Measurements from ENCODE around the gene MAPK8IP2.

Gene MAPK8IP2

GRCh38 chr22:50571264-50572175 lies 29.1 kb upstream of the MAPK8IP2 start:
- DNase-seq (ENCODE audit: low spot score) = no peak
- no peak for ATAC-seq (ENCODE audit: low read depth)
- Histone ChIP-seq H3K4me1 (ENCODE audit: insufficient read depth, poor library complexity, severe bottlenecking) (no peaks in the 10 kb centered on the region), H3K36me3 (ENCODE audit: low read depth) (peaks cover 12% of the 10 kb centered on the region), H3K27me3 (ENCODE audit: insufficient read depth, poor library complexity, severe bottlenecking) (no peaks in the 10 kb centered on the region), H3K4me3 (ENCODE audit: severe bottlenecking) (no peak overlapping the region), H3K9me3 (ENCODE audit: severe bottlenecking) (no peaks in the 10 kb centered on the region), H3K27ac (ENCODE audit: poor library complexity, severe bottlenecking) (no peak overlapping the region)
- TF ChIP-seq, protein P1, sequence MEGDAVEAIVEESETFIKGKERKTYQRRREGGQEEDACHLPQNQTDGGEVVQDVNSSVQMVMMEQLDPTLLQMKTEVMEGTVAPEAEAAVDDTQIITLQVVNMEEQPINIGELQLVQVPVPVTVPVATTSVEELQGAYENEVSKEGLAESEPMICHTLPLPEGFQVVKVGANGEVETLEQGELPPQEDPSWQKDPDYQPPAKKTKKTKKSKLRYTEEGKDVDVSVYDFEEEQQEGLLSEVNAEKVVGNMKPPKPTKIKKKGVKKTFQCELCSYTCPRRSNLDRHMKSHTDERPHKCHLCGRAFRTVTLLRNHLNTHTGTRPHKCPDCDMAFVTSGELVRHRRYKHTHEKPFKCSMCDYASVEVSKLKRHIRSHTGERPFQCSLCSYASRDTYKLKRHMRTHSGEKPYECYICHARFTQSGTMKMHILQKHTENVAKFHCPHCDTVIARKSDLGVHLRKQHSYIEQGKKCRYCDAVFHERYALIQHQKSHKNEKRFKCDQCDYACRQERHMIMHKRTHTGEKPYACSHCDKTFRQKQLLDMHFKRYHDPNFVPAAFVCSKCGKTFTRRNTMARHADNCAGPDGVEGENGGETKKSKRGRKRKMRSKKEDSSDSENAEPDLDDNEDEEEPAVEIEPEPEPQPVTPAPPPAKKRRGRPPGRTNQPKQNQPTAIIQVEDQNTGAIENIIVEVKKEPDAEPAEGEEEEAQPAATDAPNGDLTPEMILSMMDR (IDR thresholded peaks at IDR 0.05; ENCODE audit: poor library complexity, severe bottlenecking) = no peak

- Histone ChIP-seq H3K27me3 (ENCODE audit: insufficient read depth, poor library complexity, severe bottlenecking) (no peaks in the 10 kb centered on the region), H3K4me1 (ENCODE audit: insufficient read depth, poor library complexity, severe bottlenecking) (no peaks in the 10 kb centered on the region), H3K9me3 (ENCODE audit: severe bottlenecking) (no peaks in the 10 kb centered on the region), H3K27ac (ENCODE audit: poor library complexity, severe bottlenecking) (no peak overlapping the region), H3K4me3 (ENCODE audit: severe bottlenecking) (no peak overlapping the region), H3K36me3 (ENCODE audit: low read depth) (peaks cover 12% of the 10 kb centered on the region)
- no peak for DNase-seq (ENCODE audit: low spot score)
- TF ChIP-seq, protein P1 (IDR thresholded peaks at IDR 0.05; ENCODE audit: poor library complexity, severe bottlenecking) = no peak
- ATAC-seq (ENCODE audit: low read depth) = no peak
Measured at GRCh38 chr22:50572965-50573364, 27.6 kb upstream of the MAPK8IP2 start.

DNA sequence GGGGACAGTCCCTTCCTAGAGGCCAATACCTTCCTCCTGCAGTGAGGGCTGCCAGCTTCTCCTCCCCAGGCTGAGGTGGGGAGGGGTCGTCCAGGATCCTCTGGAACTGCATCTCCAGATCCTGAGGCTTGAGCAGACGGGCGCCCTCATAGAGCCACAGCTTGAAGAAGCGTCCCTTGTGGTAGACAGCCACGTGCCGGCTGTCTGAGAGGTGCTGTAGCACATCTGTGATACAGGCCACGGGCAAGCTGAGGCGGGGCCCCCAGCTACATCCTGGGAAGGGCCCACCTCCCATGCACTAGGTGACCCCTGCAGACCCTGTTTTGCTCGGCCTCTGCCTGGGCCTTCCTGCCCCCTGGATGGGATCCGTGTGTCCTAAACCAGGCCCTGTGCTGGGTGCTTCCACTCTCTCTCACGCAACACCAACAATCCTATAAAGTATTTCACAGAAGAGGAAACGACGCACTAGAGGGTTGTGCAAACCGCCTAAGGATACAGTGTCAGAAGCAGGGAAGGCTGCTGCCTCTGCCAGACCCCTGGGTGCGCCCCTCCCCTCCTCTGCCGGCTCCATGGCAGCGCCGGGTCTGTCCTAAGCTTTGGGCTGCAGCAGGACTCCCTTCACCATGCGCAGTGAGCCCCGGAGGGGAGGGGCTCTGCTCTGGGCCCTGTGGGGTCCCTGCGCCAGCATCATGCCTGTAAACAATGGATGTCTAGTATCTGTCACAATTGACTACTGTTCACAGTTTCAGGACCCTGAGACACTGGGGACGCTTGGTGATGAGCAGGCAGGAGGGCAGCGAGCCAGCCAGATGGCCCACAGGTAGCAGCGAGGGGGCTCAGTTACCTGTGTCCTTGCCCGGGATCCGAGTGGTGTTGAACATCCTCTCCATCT lies 26.9 kb upstream of the MAPK8IP2 start:
- Histone ChIP-seq H3K9me3 (ENCODE audit: severe bottlenecking) (no peaks in the 10 kb centered on the region), H3K27me3 (ENCODE audit: insufficient read depth, poor library complexity, severe bottlenecking) (no peaks in the 10 kb centered on the region), H3K36me3 (ENCODE audit: low read depth) (peaks cover 14% of the 10 kb centered on the region), H3K4me1 (ENCODE audit: insufficient read depth, poor library complexity, severe bottlenecking) (no peaks in the 10 kb centered on the region), H3K4me3 (ENCODE audit: severe bottlenecking) (no peak overlapping the region), H3K27ac (ENCODE audit: poor library complexity, severe bottlenecking) (no peak overlapping the region)
- TF ChIP-seq, protein P1 (IDR thresholded peaks at IDR 0.05; ENCODE audit: poor library complexity, severe bottlenecking) = no peak
- no peak for DNase-seq (ENCODE audit: low spot score)
- no peak for ATAC-seq (ENCODE audit: low read depth)

- TF ChIP-seq, protein P1 (IDR thresholded peaks at IDR 0.05; ENCODE audit: poor library complexity, severe bottlenecking) = no peak
- Histone ChIP-seq H3K27me3 (ENCODE audit: insufficient read depth, poor library complexity, severe bottlenecking) (no peaks in the 10 kb centered on the region), H3K4me3 (ENCODE audit: severe bottlenecking) (no peak overlapping the region), H3K9me3 (ENCODE audit: severe bottlenecking) (no peaks in the 10 kb centered on the region), H3K27ac (ENCODE audit: poor library complexity, severe bottlenecking) (no peak overlapping the region), H3K4me1 (ENCODE audit: insufficient read depth, poor library complexity, severe bottlenecking) (no peaks in the 10 kb centered on the region), H3K36me3 (ENCODE audit: low read depth) (peaks cover 20% of the 10 kb centered on the region)
- ATAC-seq (ENCODE audit: low read depth) (no peak), DNase-seq (ENCODE audit: low spot score) (no peak)
Measured at GRCh38 chr22:50574383-50574755, 26.2 kb upstream of the MAPK8IP2 start.

All from RWPE2 (cell line).